HUES64 (cell line): Measurements from ENCODE around the gene TMEM151B.

Experiments
- H3K27ac ChIP-seq: 2 replicates; pipeline ENCODE4 v1.7.0; 2013; ENCODE audit warnings: low read depth, low read length, inconsistent platforms
- H3K27me3 ChIP-seq: 2 replicates; pipeline ENCODE4 v1.6.1; 2013; ENCODE audit warnings: mild to moderate bottlenecking, low read length; ENCODE audit not compliant: insufficient read depth
- H3K36me3 ChIP-seq: 2 replicates; pipeline ENCODE4 v1.6.1; 2013; ENCODE audit warnings: mild to moderate bottlenecking, low read length; ENCODE audit not compliant: insufficient read depth
- H3K4me1 ChIP-seq: 2 replicates; pipeline ENCODE4 v1.6.1; 2013; ENCODE audit warnings: mild to moderate bottlenecking, low read length, moderate library complexity; ENCODE audit not compliant: insufficient read depth
- H3K4me3 ChIP-seq: 2 replicates; pipeline ENCODE4 v1.5.1; 2013; ENCODE audit warnings: mild to moderate bottlenecking, low read length, moderate library complexity
- H3K9ac ChIP-seq: 2 replicates; pipeline ENCODE4 v1.6.1; 2013; ENCODE audit warnings: mild to moderate bottlenecking, low read depth, low read length
- H3K9me3 ChIP-seq: 2 replicates; pipeline ENCODE4 v1.6.1; 2013; ENCODE audit warnings: low read depth, low read length; ENCODE audit not compliant: insufficient read depth
- WGBS: fragments of 150-250, 120-280 bp; methylation state at CpG from one replicate; pipeline ENCODE4 v1.1.7; 2013; ENCODE audit warnings: missing lambda C conversion rate; 5-methylcytosine and 5-hydroxymethylcytosine counted together

Gene TMEM151B

GRCh38 chr6:44276667-44277640 is 6.7 kb downstream of the TMEM151B start:
- Histone ChIP-seq H3K9me3 (no peaks in the 10 kb centered on the region), H3K36me3 (no peaks in the 10 kb centered on the region), H3K27me3 (peaks cover 56% of the 10 kb centered on the region), H3K27ac (no peak overlapping the region), H3K4me3 (no peak overlapping the region), H3K4me1 (no peaks in the 10 kb centered on the region), H3K9ac (no peak overlapping the region)
- WGBS: 85% methylated on average over 23 of the region's 23 CpGs

DNA sequence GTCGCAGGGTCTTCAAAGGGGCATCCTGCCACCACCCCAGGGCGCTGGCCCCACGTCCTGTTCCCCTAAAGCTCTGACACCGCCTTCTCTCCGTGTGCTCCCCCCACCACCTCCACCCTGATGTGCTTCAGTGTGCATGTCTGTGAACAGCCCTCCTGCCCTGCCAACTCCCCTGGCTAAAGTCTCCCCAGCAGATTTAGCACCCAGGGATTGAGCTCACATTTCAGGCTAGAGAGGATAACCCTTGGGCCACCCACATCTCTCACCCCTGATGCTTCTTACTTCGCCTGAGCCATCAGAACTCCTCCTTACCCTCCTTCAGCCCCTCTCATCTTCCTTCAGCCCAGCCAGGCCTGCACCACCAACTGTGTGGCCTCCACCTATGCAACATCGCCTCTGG is 7.5 kb downstream of the TMEM151B start:
- H3K27me3 ChIP-seq: peaks cover 53% of the 10 kb centered on the region

GRCh38 chr6:44278315-44278714 is 8.1 kb downstream of the TMEM151B start:
- Histone ChIP-seq H3K4me3 (no peak overlapping the region), H3K9me3 (no peaks in the 10 kb centered on the region), H3K4me1 (no peaks in the 10 kb centered on the region), H3K9ac (no peak overlapping the region), H3K27me3 (peaks cover 51% of the 10 kb centered on the region), H3K36me3 (no peaks in the 10 kb centered on the region), H3K27ac (no peak overlapping the region)
- 62% methylated on average over 2 of the region's 3 CpGs for WGBS

More for the DNA sequence above, 7.5 kb downstream of the TMEM151B start:
- Histone ChIP-seq H3K27ac (no peak overlapping the region), H3K9ac (no peak overlapping the region), H3K9me3 (no peaks in the 10 kb centered on the region), H3K4me1 (no peaks in the 10 kb centered on the region), H3K4me3 (no peak overlapping the region), H3K36me3 (no peaks in the 10 kb centered on the region)
- WGBS: 85% methylated on average over 7 of the region's 7 CpGs

DNA sequence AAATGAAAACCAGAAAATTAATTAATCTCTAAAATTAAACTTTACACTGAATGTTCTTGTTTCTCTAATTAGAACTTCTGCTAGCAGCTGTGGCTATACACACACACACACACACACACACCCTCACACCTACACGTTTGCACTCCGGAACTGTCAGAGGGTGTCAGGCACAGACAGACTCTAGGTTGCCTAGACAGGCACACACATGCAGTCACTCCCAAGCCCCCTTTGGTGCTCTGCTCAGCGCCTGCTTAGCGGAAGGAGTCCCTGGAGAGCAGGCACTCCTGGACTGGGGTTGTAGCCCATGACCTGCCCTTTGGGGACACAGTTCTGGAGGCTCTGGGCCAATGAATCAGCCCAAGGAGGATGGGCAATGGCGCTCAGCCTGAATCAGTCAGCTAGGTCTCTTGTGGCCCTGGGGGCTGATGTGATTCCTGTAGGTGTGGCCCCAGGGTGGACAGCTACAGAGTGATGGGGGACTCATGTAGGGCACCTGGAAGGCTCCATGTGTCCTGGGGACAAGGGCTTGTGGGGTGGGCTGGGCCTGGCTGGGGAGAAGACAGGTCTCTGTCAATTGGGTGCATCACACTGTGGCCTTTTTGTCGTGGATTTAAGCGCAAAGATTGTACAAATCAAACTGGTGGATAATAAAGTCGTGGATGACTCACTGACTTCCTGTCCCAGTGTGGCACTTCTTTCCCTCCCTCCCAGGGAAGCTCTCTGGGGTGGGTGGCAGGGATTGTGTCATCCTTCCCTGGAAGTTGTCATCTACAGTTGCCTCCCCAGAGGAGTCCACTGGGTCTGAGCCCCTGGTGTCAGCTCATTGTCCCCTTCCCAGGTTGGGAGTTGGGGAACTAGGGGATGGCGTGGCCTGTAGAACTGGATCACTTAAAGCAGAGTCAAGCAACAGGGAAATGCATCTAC is 8.8 kb downstream of the TMEM151B start:
- Histone ChIP-seq H3K4me3 (no peak overlapping the region), H3K9ac (no peak overlapping the region), H3K27me3 (peaks cover 57% of the 10 kb centered on the region), H3K4me1 (no peaks in the 10 kb centered on the region), H3K36me3 (no peaks in the 10 kb centered on the region), H3K9me3 (no peaks in the 10 kb centered on the region), H3K27ac (no peak overlapping the region)
- WGBS: 69% methylated on average over 9 of the region's 9 CpGs

- 55% methylated on average over 2 of the region's 2 CpGs for WGBS
- H3K4me3 ChIP-seq: no peak overlapping the region
- peaks cover 50% of the 10 kb centered on the region for H3K27me3 ChIP-seq
Measured at GRCh38 chr6:44284121-44284520, 13.9 kb downstream of the TMEM151B start.

DNA sequence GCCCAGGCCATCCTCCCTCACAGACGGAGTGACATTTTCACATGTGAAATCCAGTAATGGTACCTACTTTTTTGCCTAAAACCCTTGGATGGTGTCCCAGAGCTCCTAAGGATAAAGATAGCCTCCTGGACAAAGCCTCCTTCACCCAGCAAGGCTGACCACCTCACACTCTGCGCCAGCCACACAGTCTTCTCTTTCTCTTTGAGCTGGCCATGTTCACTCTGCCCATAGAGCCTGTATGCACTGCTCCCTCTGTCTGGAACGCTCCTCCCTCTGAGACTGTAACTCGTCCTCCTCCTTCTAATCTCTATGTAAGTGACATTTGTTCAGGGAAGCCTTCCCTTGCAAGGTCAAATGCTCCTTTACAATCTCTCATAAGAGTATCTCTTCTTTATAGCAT is 14.6 kb downstream of the TMEM151B start:
- no peak overlapping the region for H3K9ac ChIP-seq
- no peaks in the 10 kb centered on the region for H3K36me3 ChIP-seq
- no peaks in the 10 kb centered on the region for H3K9me3 ChIP-seq
- WGBS: 49% methylated on average over 4 of the region's 4 CpGs
- H3K27me3 ChIP-seq: peaks cover 52% of the 10 kb centered on the region
- H3K27ac ChIP-seq: no peak overlapping the region
- H3K4me3 ChIP-seq: no peak overlapping the region
- H3K4me1 ChIP-seq: no peaks in the 10 kb centered on the region

More at GRCh38 chr6:44284121-44284520, 13.9 kb downstream of the TMEM151B start:
- Histone ChIP-seq H3K9ac (no peak overlapping the region), H3K36me3 (no peaks in the 10 kb centered on the region), H3K4me1 (no peaks in the 10 kb centered on the region), H3K27ac (no peak overlapping the region), H3K9me3 (no peaks in the 10 kb centered on the region)

DNA sequence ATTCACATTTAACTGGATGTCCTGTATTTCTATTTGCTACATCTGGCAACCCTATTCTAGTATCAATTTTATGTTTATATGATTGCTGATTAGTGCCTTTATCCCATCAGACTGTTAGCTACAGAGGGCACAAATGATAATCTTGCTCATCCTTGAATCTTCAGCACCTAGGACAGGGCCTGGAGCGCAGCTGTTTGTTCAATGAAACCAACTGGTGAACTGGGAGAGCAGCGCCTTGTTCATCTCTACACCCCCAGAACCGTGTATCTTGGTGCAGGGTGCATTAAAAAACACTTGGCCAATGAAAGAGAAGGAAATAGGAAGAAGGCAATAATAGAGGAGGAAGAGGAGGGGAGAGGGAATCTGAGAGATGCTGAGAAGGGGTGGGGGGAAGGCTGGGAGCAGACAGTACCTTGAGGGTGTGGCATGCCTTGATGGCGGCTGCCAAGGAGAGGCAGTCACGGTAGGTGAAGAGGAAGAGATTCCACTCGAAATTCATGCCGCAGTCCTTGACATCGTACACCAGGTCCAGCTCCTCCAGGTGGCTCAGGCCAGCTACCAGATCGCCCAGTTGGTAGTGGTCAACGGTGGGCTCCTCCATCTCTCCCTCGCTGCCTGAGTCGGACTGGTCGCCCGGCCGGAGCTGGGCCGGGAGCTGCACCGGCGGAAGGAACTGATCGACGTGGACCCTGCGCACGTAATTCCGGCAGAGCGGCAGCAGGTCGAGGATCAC is 15.5 kb downstream of the TMEM151B start:
- Histone ChIP-seq H3K27me3 (peaks cover 51% of the 10 kb centered on the region), H3K9me3 (no peaks in the 10 kb centered on the region), H3K36me3 (no peaks in the 10 kb centered on the region), H3K27ac (no peak overlapping the region), H3K4me1 (no peaks in the 10 kb centered on the region), H3K4me3 (no peak overlapping the region), H3K9ac (no peak overlapping the region)
- 73% methylated on average over 25 of the region's 25 CpGs for WGBS

DNA sequence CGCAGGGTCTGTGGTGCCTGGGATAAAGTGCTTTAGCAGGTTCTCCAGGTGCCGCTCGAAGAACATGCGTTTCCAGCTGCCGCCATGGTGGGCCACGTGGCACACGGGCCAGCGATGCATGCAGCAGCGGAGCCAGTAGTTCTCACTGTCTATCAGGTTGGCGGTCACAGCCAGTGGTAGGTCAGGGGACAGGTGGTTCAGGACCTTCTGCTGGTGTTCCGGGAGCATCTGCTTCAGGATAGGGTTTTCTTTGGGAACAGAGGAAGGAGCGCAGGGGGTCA is 16.0 kb downstream of the TMEM151B start:
- H3K9ac ChIP-seq: no peak overlapping the region
- no peaks in the 10 kb centered on the region for H3K4me1 ChIP-seq
- 85% methylated on average over 12 of the region's 12 CpGs for WGBS
- H3K4me3 ChIP-seq: no peak overlapping the region
- H3K27ac ChIP-seq: no peak overlapping the region
- H3K9me3 ChIP-seq: no peaks in the 10 kb centered on the region
- no peaks in the 10 kb centered on the region for H3K36me3 ChIP-seq
- peaks cover 54% of the 10 kb centered on the region for H3K27me3 ChIP-seq

GRCh38 chr6:44286747-44287146 is 16.5 kb downstream of the TMEM151B start:
- H3K36me3 ChIP-seq: no peaks in the 10 kb centered on the region
- peaks cover 54% of the 10 kb centered on the region for H3K27me3 ChIP-seq
- H3K9ac ChIP-seq: no peak overlapping the region
- no peaks in the 10 kb centered on the region for H3K9me3 ChIP-seq
- H3K27ac ChIP-seq: no peak overlapping the region
- H3K4me3 ChIP-seq: no peak overlapping the region
- H3K4me1 ChIP-seq: no peaks in the 10 kb centered on the region
- WGBS: 38% methylated on average over 2 of the region's 2 CpGs

GRCh38 chr6:44289726-44290260 is 19.5 kb downstream of the TMEM151B start:
- Histone ChIP-seq H3K4me1 (no peaks in the 10 kb centered on the region), H3K9me3 (no peaks in the 10 kb centered on the region), H3K4me3 (no peak overlapping the region), H3K36me3 (no peaks in the 10 kb centered on the region), H3K27me3 (peaks cover 44% of the 10 kb centered on the region), H3K9ac (no peak overlapping the region), H3K27ac (no peak overlapping the region)
- WGBS: 62% methylated on average over 7 of the region's 7 CpGs
